NCI-H748 treated with DMSO at 0.1 percent for 48 hours (cell line): ENCODE results near the gene ADAMTS2.

Source experiments
- DNase-seq: peaks from one replicate; lab custom pipeline; 2025; lab: John Stamatoyannopoulos, UW

The ADAMTS2 gene

DNA sequence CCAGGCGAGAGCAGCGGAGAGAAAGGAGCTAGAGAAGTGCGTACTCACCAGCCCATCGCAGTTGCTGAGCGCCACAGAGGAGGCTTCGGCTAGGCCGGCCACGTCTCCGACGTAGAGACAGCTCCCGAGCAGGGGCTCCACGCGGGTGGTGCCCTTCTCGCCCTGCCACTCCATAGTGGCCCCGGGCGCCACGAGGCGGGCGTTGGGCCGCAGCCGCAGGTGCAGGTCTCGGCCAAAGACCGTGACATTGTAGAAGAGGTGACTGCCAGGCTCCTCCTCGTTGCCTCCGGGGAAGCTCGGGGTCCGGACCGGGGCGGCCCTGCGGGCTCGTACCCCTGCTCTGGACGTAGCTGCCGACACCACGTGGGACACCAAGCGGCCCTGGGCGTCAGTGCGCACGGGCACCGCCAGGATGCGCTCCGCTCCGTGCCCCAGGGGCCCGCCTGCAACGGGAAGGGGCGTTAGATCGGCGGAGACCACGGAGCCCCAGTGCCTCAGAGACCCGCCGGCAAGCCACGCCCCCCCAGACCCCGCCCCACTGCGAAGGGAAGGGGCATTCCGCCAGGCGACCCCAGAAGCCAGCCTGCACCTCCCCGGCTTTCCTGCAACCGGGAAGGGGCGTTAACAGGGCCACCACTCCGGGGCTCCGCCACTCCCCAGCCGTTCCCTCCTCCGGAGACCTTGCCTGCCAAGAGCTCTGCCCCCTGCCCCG, 1.4 kb downstream of the ADAMTS2 start:
- DNase-seq, result no peak

DNA sequence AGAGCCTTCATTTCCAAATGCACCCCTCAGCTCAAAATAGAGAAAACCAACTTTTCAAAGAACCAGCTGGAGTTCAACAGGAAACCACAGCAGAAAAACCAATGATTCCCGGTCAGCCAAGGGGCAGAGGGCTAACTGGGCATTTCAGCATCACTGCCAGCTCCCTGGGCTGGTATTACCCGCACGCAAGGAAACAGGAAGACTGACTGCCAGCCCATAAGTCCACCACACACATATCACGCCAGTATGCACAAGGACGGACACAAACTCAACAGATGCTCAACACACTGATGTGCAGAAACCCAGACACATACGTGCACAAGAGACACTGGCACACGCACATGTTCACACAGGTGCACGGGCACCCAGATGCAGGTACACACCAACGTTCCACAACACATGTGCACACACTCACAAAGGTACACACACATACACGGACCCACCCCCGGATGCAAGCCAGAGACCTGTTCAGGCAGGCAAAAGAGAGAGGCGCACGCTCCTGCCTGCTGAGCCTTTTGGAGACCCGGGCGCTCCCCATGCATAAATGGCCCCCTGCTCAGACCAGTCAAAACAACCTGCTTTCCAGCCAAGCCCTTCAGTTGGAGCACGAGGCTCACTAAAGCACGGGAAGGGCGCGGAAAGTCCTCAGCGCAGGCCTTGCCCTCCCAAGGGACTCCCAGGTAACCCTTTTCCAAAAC, 2.1 kb downstream of the ADAMTS2 start:
- no peak for DNase-seq

DNA sequence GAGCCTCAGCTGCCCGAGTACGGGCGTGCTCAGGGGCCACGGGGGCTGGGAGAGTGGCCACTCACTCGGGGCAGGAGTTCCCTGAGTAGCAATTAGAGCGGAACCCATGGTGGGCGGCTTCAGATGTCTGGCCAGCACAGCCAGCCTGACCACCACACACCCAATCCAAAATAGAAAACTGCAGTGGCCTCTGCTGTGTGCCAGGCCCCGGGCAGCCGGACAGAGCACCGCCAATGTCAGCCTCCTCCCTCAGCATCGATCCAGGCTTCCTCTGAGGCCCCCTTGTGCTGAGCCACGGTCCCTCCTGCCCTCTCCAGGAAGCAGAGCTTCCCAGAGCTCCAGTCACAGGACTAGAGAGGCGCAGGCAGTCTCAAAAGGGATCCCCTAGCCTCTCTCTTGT, 2.7 kb downstream of the ADAMTS2 start:
- DNase-seq, result no peak

DNA sequence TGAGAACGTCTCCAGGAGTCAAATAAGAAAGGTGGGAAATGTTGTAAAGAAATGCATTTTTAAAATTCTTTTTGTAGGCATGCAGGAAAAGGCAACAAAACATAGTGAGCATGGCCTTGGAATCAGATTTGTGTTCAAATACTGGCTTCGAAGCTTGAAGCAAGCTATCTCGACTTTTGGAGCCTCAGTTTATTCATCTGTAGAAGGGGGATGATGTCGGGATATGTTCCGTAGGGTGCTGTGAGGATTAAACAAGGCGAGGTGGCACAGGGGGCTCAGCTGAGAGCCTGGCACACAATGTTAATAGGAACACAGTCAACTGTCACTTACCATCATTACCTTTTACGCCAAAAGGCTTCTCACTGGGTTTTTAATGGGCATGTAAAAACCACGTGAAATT, 4.8 kb downstream of the ADAMTS2 start:
- DNase-seq, result no peak

DNA sequence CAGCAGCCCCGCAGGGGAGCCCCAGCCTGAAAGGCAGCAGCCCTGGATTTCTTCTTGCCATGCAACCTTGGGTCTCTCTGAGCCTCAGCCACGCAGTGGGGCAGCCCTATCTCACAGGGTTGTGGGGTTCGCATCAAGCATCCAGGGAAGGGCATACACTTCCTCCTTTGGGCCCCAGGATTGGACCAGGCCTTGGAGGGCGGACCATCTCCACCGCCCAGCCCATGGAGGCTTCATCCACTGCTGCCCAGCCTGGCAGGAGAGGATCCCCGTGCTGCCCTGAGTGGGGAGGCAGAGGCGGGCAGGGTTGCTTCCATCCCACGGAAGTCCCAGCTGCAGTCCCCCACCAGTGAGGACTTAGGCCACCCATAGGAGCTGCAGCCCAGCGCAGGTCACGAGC, 5.3 kb downstream of the ADAMTS2 start:
- no peak for DNase-seq

DNA sequence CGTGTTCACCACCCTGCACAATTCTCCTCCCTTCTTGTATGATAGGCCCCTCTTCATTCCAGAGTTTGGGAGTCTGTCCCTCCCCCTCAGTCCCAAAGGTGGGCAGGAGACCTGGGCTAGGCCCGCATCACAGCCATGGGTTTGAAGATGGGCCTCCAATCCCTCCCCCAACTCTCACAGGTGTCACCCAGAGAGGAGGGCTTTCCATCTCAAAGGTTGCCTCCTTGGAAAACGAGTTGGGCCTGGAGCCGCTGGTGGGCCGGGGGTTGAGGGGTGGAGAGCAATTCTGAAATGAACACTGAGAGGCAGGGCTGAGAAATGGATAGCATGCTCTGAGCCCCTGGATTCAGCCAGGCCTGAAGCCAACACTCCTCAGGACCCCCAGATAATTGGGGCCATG, 6.2 kb downstream of the ADAMTS2 start:
- DNase-seq, result no peak

DNA sequence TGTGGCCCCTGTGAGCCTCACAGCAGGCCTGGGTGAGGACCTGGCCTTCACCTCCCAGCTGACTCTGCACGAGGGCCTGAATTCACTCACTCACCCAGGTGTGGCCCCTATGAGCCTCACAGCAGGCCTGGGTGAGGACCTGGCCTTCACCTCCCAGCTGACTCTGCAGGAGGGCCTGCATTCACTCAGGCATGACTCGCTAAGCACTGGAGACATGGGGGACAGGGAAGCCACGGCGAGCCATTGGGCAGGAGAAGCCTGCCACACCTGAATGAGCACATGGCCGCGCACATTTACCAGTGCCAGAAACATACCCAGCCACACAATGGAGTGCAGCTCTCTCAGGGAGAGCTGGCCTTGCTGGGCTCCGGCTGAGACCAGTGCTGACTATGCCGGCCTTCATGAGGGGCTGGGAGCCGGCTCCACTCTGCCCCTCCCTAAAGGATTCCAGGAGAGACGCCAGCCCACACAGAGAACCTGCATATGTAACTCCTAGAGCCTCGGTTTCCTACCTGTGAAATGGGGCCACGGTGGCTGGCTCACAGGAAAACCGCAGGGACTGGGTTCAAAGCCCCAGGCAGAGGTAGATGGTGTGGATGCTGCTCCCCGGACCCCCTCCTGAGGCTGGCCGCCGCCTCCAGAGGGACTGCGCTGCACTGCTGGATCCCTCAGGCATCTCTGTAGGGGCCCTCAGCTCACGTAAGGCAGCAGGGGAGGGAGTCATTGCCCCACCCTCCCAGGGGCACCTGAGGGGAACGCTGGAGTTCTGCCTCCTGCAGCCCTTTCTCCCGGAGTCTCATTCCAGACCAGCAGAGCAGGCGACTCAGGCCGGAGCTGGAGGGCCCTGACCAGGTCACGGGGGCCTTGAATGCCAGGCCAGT, 7.2 kb downstream of the ADAMTS2 start:
- DNase-seq, result no peak

DNA sequence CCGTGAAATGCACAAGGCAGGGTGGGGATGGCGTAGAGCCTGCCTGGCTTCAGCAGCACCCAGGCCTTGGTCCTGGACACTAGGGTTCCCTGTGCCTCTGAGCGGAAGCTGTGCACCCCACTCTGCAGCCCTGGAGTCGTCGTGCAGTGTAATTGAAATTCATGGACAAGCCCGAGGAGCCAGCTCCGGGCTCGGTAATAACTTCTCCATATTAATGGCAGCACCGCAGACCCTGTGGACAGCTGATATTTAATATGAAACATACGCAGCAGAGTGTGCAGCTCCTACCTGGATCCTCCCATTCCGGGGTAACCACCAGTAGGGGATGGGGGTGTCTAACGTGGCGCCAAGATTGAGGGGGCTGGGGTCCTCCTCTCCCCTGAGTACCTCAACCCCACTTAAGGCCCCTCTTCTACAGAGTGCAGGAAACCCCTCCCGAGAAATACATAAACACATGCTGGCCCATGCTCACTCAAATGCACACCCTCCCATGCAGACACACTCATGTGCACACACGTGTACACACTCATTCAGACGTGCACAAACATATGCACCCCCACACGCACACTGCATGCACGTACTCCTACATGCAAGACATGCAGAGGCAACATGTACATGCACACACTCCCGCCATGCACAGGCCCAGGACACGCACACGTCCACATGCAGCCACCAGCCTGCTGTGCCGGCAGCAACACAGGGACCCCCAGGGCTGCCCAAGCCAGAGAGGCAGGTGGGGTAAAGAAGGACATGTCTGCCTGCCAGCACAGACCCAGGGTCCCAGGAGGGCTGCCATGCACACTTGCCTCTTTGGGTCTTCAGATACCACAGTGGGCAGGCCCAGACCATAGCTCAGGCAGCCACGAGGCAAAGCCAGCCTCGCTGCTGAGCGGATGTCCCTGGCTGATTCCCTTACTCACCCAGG, 8.1 kb downstream of the ADAMTS2 start:
- no peak for DNase-seq

DNA sequence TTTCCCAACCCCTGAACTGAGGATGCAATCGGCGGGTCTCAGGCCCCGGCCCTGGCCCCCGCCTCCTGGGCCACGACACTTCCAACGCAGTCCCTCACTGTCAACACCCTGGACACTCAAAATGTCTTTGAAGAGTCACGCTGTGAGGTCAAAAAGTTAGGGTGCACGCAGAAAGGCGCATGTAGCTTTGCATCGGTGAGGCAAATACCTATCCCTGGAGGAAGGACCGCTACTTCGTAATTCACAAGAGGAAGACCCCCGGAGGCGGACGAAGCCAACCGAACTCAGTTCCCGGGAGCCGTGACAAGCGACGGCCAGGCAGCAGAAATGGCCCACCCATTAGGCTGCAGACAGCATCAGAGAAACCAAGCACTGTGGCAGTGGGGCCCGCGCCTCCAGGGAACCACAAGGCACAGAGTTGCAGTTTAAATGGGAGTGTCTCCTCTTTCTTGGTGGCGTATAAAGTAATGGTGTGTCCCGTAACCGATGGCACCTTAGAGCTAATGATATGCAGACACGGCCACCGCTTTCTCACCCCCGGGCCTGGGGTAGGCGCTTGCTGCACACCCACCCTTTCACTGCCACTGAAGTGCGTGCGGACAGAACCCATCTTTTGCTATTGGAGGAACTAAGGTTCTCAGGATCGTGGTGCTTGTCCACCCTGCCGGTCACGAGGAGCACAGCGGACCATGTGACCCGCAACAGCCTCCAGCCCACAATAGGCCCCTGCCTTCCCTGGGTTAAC, 9.0 kb downstream of the ADAMTS2 start:
- DNase-seq, result no peak

DNA sequence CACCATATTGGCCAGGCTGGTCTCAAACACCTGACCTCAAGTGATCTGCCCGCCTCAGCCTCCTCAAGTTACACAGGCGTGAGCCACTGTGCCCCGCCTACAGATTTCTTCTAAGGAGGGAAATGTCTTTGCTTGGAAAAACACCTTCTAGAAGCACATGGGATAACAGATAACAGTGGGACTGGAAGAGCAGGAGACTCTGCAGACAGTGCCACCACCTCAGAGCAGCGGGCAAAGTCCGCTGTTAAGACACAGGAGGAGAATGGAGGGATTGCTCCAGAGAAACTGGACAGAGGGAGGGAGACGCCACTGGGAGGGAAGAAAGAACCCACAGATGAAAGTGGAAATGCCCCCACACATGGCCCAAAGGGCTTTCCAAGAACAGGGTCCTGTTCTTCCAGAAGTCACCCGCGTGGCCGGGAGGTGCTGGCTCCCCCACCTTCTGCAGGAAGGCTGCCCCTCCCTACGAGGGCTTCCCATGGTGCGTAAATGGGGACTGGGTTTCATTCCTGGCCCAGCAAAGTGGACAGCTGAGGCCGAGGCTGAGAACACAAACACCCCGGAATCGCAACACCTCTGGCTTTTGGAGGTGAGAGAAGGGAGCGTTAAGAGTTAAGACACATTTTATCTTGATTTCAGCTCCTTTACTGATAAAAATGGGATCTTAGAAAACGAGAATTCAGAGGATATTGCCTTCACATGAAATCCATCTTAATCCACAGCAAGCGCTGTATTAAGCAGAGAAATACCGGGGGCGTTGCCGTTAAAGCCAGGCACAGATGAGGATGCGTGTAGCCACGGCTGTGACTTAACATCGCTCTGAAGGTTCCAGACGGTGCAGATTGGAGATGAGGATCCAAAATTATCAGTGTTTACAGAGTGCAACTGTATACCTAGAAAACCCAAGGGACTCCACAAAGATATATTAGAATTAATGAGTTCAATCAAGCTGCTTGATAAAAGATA, 11.2 kb downstream of the ADAMTS2 start:
- DNase-seq, result no peak

DNA sequence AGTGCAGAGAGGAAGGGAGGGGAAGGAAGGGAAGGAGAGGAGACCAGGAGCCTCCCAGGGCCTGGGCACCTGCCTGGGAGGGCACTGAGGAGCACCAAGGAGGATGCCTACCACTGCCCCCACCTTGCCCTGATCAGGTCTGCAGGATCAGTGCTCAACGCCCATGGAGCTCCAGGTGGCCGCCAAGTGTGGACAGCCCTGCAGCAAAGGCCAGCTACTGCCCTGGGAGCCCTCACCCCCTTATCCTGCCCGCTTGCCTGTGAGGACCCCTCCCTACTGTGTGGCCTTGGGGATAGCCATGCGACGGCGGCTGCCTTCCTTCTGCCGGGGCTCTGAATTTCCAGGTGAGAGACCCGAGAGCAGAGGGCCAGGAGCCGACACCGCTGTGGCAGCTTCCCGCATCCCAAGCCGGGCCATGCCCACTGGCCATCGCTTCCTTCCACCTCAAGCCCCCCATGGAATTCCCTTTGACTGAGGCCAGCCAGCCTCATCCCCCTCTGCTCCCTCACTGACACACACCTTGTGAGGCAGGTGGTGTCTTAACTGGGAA, 12.4 kb downstream of the ADAMTS2 start:
- no peak for DNase-seq

DNA sequence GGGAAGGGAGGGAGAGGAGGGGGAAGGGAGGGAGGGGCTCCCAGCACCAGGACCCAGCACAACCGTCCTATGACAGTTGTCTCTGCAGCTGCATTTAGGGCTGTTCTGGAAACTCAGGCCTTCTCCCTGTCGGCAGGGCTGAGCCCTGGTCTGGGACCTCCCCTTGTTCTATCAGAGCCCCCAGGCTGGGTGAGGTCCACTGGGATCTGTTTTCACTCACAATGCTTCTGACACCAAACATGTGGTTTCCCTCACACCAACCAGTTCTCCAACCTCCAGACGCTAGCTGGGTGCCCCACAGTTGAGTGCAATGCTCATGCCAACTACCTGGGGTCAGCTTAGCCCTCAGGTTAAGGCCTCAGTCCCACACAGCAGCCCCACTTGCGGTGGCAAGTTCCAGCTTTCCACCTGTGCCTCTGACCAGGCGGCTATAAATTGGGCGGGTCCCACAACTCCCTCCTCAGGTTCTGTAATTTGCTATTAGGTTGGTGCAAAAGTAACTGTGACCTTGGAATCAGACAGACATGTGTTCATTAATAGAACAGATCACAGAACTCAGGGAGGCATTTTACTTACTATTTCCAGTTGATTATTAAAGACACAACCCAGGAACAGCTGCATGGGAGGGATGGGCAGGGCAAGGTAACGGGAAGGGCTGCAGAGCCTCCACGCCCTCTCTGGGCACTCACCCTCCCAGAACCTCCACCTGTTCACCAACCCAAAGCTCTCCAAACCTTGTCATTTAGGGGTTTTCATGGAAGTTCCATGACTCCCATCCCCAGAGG, 13.5 kb downstream of the ADAMTS2 start:
- DNase-seq, result no peak

DNA sequence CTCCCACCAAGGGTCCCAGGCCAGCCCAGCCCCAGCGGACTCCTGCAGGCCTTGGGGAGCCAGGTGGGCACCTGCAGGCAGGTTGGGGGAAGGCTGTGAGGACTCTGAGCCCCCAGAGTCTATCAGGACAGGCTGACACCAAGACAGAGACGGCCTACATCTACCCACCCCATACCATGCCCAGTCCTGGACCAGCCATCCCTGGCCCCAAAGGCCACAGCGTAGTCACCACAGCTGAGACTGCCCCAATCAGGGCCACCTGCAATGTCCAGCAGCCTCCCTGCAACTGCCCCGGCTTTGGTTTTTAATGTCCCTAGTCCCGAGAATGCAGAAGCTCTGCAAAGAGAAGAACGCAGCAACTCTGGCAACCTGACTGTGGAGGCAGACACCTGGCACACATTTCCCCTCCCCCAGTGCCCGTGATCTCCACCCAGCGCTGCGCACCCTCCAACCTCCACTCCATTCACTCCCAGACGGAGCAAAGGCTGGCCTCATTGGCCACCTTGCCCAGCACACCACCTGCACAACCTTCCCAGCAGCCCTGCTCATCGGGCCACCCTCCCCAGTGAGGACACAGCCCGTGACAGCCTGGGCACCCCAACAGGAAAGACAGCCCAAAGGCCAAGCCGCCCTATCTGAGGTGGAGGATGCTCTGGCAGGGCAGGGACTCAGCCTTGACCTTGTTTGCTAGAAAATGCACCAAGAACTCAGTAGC, 14.9 kb downstream of the ADAMTS2 start:
- no peak for DNase-seq

DNA sequence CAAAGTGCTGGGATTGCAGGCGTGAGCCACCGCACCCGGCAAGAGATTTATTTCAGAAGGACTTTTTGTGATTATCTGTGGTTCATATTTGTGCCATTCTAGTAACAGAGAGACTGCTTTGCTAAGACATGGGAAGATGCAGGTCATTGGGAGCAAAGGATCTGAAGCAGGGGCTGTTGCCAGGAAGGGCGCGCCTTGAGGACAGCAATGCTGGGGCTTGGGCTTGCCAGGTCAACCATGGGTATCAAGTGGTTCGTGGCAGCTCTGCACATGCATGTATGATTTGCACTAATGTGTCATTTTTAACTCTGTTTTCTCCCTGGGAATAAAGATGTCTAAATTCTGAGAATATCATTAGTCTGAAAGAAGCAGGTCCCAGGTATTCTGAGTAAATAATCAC, 17.0 kb downstream of the ADAMTS2 start:
- no peak for DNase-seq

DNA sequence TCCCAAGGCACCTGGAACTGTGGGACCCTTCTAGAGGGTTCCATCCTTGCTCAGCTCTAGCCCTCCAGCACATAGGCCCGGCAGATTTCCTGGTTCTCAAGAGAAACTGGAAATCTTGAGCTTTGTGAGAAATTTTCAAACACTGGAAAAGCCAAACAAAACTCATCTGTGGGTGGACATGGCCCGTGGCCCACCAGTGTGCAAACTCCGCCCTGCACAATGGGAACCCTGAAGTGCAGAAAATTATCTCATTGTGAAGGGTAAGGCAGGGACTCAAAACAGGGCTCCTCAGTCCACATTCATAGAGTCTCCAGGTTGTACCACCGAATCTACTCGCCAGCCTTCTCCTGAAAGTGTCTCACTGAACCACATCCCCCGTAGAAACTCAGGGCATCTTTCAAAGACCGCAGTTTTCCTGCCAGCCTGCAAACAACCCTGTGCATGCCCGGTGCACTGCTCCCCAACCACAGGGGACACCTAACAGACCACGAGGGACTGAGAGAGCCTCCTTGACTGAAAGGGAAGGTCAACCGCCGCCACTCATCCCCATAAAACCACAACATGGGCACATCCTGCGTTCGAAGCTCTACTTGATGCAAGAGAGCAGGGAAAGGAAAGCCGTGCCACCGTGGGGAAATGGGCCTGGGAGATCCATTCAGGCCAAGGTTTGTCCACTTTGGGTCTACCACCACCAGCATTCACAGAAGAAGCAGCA, 18.1 kb downstream of the ADAMTS2 start:
- DNase-seq, result no peak

DNA sequence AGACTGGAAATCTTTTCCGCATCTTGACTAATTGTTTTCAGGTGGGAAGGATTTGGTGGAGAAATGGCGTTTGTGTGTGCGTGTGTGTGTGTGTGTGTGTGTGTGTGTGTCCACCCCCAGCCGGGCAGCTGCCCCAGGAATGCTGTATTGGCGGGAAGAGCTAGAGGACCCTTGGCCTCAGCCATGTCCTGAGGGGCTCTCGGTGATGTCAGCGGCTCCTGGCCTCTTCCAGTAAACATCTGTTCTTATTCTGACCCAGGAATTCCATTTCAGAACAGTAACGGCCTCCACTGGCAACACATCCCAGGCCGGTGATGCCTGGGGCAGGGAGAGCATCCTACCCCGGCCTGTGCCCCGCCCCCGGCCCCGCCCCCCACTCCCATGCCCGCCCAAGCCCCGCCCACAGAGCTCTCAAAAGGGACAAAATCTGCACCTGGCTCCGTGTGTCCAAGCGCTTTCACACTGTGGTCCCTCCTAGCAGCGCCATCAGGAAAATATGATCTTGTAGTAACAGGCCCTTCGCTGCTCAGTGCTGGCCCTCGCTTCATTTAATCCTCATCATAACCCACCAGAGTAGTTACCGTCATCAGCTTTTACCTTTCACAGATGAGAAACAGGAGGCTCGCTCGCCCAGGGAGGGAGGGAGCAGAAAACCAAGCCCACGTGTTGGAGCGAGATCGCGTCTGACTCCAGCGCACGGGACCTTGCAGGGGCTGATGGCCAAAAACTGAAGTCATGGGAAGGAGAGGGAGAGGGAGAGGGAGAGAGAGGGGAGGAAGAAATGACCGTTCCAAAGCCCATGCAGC, 18.9 kb downstream of the ADAMTS2 start:
- no peak for DNase-seq
